Activated CD4-positive, alpha-beta T cell treated with anti-CD3 and anti-CD28 coated beads, Interleukin-2, amount 10 ng/mL, durations not matched to agents 7 days and 5 days (primary cell): ENCODE measurements around the gene OTUB2. TPM values are rescaled to one million over a fixed set of nuclear protein-coding genes. Genes with fewer than 3 reads are reported as not detected.

ENCODE experiments used
- CTCF ChIA-PET: fragments of 350-600 bp; sonication (Branson Sonifier 250); formaldehyde crosslinking; loops from one replicate; lab custom pipeline; 2021; ENCODE audit warnings: antibody characterized with exemption; lab: Charles Lee
- POLR2A ChIA-PET: fragments of 350-600 bp; sonication (Branson Sonifier 250); formaldehyde crosslinking; loops from one replicate; lab custom pipeline; 2021; ENCODE audit warnings: antibody characterized with exemption; lab: Charles Lee
- DNase-seq: peaks from one replicate; pipeline ENCODE4 v3.0.0-alpha.2; 2020
- H3K27ac Mint-ChIP-seq: one replicate; pipeline ENCODE4 v1.8.0; 2021; ENCODE audit warnings: mild to moderate bottlenecking, moderate library complexity, mixed read lengths
- H3K27me3 Mint-ChIP-seq: one replicate; pipeline ENCODE4 v1.8.0; 2021; ENCODE audit warnings: mixed read lengths
- H3K36me3 Mint-ChIP-seq: one replicate; pipeline ENCODE4 v1.8.0; 2021; ENCODE audit warnings: low read depth, mixed read lengths
- H3K4me1 Mint-ChIP-seq: one replicate; pipeline ENCODE4 v1.8.0; 2021; ENCODE audit warnings: mixed read lengths
- H3K4me3 Mint-ChIP-seq: one replicate; pipeline ENCODE4 v1.8.0; 2021; ENCODE audit warnings: mild to moderate bottlenecking, moderate library complexity, mixed read lengths
- H3K9me3 Mint-ChIP-seq: one replicate; pipeline ENCODE4 v1.8.0; 2021; ENCODE audit warnings: mixed read lengths
- total RNA-seq, 2 experiments: library from RNA; stranded (reverse); gene quantifications; one replicate each; pipeline ENCODE4 v1.2.3, GENCODE V29; 2021

The OTUB2 gene
- total RNA-seq, 2 experiments from 2014 or later: 2.3 to 2.4 TPM

DNA sequence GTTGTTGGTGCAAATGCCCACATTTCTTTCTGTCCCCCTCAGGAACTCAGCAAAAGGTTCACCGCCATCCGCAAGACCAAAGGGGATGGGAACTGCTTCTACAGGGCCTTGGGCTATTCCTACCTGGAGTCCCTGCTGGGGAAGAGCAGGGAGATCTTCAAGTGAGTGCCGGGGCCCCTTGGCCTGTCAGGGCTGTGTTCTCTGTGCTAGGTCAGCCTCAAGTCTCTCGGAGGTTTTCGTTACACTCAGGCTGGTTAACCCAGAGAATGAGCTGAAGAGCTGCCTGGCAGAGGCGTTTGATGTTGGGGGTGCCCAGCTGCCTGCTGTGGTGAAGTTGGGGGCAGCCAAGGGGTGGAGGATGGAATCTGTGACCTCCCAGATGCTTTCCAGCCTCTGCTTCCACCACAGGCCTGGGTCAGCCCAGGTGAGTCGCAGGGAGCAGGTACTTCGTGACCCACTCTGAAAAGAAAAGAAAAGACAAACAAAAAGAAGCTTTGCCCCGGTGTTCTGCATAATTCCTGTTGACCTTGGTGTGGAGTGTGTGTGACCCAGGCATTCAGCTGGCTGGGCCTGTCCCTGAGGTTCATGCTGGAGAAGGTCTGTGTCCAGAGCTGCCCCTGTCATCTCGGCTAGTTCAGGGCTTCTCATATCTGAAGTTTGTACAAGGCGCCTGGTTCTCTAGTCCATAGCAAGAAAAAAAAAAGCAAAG, 12.9 kb downstream of the OTUB2 start:
- H3K9me3 Mint-ChIP-seq: no peaks in the 10 kb centered on the region
- no peak overlapping the region for H3K4me3 Mint-ChIP-seq
- peaks cover 7% of the 10 kb centered on the region for H3K4me1 Mint-ChIP-seq
- H3K27ac Mint-ChIP-seq: no peak overlapping the region
- no peaks in the 10 kb centered on the region for H3K27me3 Mint-ChIP-seq
- ChIA-PET CTCF (interaction anchor here (1.1 to 1.8 kb wide), 3 partner anchors 13 to 141 kb away, joined by 3 to 6 read pairs (median 3); partner anchors contain the start of gene OTUB2), POLR2A (no interaction called here)
- peaks cover 5% of the 10 kb centered on the region for H3K36me3 Mint-ChIP-seq
- no peak for DNase-seq

GRCh38 chr14:94040247-94040646, 14.1 kb downstream of the OTUB2 start:
- POLR2A ChIA-PET: no interaction called here
- no peak overlapping the region for H3K27ac Mint-ChIP-seq

GRCh38 chr14:94040796-94041195, 14.7 kb downstream of the OTUB2 start:
- ChIA-PET POLR2A (no interaction called here), CTCF (no interaction called here)
- no peak overlapping the region for H3K27ac Mint-ChIP-seq
- DNase-seq: no peak
- peaks cover 8% of the 10 kb centered on the region for H3K36me3 Mint-ChIP-seq
- H3K9me3 Mint-ChIP-seq: no peaks in the 10 kb centered on the region
- no peaks in the 10 kb centered on the region for H3K27me3 Mint-ChIP-seq
- H3K4me3 Mint-ChIP-seq: no peak overlapping the region
- peaks cover 7% of the 10 kb centered on the region for H3K4me1 Mint-ChIP-seq

More at GRCh38 chr14:94040247-94040646, 14.1 kb downstream of the OTUB2 start:
- DNase-seq: no peak
- Mint-ChIP-seq H3K4me3 (no peak overlapping the region), H3K4me1 (peaks cover 7% of the 10 kb centered on the region), H3K27me3 (no peaks in the 10 kb centered on the region), H3K36me3 (peaks cover 7% of the 10 kb centered on the region), H3K9me3 (no peaks in the 10 kb centered on the region)
- CTCF ChIA-PET: interaction anchor here (1.1 to 1.8 kb wide), 2 partner anchors 14 to 96 kb away, joined by 3 to 6 read pairs; partner anchors contain the start of gene OTUB2

- H3K27me3 Mint-ChIP-seq: no peaks in the 10 kb centered on the region
- no peak overlapping the region for H3K4me3 Mint-ChIP-seq
- DNase-seq: no peak
- CTCF ChIA-PET: interaction anchor here (0.6 to 1.3 kb wide), 2 partner anchors 12 to 15 kb away, joined by 3 to 4 read pairs; no protein-coding TSS in a partner anchor
- POLR2A ChIA-PET: no interaction called here
- peaks cover 2% of the 10 kb centered on the region for H3K4me1 Mint-ChIP-seq
- no peak overlapping the region for H3K27ac Mint-ChIP-seq
- peaks cover 8% of the 10 kb centered on the region for H3K36me3 Mint-ChIP-seq
- H3K9me3 Mint-ChIP-seq: no peaks in the 10 kb centered on the region
These were observed 15.6 kb downstream of the OTUB2 start for GRCh38 chr14:94041551-94042346.

DNA sequence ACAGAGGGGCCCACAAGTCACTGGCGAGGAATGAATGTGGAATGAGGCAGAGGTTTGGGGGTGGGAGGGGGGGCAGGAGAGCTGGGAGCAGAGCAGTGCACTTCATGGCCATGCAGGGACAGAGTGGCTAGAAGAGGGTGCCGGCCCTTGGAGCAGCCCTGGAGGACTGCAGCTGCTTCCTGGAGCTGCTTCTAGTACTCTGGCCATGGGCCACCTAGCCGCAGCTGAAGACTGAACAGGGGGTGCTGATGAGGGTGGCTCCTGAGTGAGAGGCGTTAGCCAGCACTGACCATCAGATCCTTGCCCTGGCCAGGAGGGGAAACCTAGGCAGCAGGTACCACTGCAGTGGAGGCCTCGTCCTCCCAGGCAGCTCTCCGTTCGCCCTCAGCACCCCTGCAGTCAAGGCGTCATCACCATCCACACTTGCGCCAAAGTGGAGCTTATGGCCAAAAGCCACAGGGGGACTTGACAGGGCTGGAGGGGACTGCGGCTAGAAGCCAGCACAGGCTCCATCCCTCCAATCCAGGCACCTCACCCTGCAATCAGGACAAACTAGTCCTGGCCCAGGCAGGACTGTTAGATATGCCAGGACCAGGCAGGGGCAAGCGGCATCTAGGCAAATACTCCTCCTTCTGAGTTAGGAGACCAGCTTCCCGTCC, 16.4 kb downstream of the OTUB2 start:
- peaks cover 13% of the 10 kb centered on the region for H3K36me3 Mint-ChIP-seq
- no peaks in the 10 kb centered on the region for H3K9me3 Mint-ChIP-seq
- CTCF ChIA-PET: interaction anchor here (1.3 kb wide), 1 partner anchor 16 kb away, joined by 3 read pairs; no protein-coding TSS in a partner anchor
- no peak overlapping the region for H3K4me3 Mint-ChIP-seq
- no peaks in the 10 kb centered on the region for H3K27me3 Mint-ChIP-seq
- POLR2A ChIA-PET: no interaction called here
- H3K27ac Mint-ChIP-seq: peak overlapping the region; percentile 67
- DNase-seq: no peak
- no peaks in the 10 kb centered on the region for H3K4me1 Mint-ChIP-seq

GRCh38 chr14:94043111-94043755, 17.1 kb downstream of the OTUB2 start:
- Mint-ChIP-seq H3K27ac (peak overlapping the region; percentile 67), H3K4me3 (no peak overlapping the region), H3K27me3 (no peaks in the 10 kb centered on the region), H3K36me3 (peaks cover 16% of the 10 kb centered on the region), H3K9me3 (no peaks in the 10 kb centered on the region), H3K4me1 (no peaks in the 10 kb centered on the region)
- no peak for DNase-seq
- CTCF ChIA-PET: no interaction called here
- POLR2A ChIA-PET: no interaction called here

- DNase-seq: no peak
- Mint-ChIP-seq H3K9me3 (no peaks in the 10 kb centered on the region), H3K27ac (no peak overlapping the region), H3K36me3 (peaks cover 20% of the 10 kb centered on the region), H3K4me1 (no peaks in the 10 kb centered on the region), H3K27me3 (no peaks in the 10 kb centered on the region), H3K4me3 (no peak overlapping the region)
- POLR2A ChIA-PET: no interaction called here
- CTCF ChIA-PET: interaction anchor here (1.1 to 1.7 kb wide), 2 partner anchors 7 to 8 kb away, joined by 3 to 4 read pairs; no protein-coding TSS in a partner anchor
These were observed 17.8 kb downstream of the OTUB2 start for GRCh38 chr14:94043756-94044475.

DNA sequence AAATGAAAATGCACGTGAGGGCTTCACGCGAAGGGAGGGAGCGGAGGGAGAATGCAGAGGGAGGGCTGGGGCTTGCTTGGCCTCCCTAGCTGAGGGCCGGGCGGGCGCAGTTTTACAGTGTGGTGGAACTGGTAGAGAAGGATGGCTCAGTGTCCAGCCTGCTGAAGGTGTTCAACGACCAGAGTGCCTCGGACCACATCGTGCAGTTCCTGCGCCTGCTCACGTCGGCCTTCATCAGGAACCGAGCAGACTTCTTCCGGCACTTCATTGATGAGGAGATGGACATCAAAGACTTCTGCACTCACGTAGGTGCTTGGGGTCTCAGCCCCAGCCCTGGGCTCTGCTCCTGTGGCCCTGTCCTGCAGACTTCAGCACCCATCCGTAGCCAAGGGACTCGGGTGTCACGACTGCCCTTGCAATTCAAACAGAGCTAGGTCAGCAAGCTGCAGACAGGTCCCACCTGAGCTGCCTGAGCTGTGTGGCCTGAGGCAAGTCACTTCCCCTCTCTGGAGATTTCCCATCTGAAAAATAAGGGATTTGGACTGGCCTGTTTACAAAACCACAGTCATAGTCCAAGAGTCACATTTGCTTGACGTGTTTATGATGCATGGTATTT, 18.4 kb downstream of the OTUB2 start:
- POLR2A ChIA-PET: no interaction called here
- H3K27ac Mint-ChIP-seq: no peak overlapping the region
- no peaks in the 10 kb centered on the region for H3K27me3 Mint-ChIP-seq
- H3K4me1 Mint-ChIP-seq: no peaks in the 10 kb centered on the region
- peaks cover 20% of the 10 kb centered on the region for H3K36me3 Mint-ChIP-seq
- H3K4me3 Mint-ChIP-seq: no peak overlapping the region
- no peak for DNase-seq
- H3K9me3 Mint-ChIP-seq: no peaks in the 10 kb centered on the region
- CTCF ChIA-PET: interaction anchor here (1.1 to 1.7 kb wide), 2 partner anchors 8 to 9 kb away, joined by 3 to 4 read pairs; no protein-coding TSS in a partner anchor

GRCh38 chr14:94045101-94045500, 19.0 kb downstream of the OTUB2 start:
- DNase-seq: no peak
- Mint-ChIP-seq H3K27ac (no peak overlapping the region), H3K4me1 (no peaks in the 10 kb centered on the region), H3K9me3 (no peaks in the 10 kb centered on the region), H3K4me3 (no peak overlapping the region), H3K36me3 (peaks cover 24% of the 10 kb centered on the region), H3K27me3 (no peaks in the 10 kb centered on the region)
- ChIA-PET CTCF (interaction anchor here (1.1 to 1.7 kb wide), 2 partner anchors 9 to 10 kb away, joined by 3 to 4 read pairs; no protein-coding TSS in a partner anchor), POLR2A (no interaction called here)

- ChIA-PET CTCF (interaction anchor here (0.9 to 1.7 kb wide), 3 partner anchors 10 to 91 kb away, joined by 3 to 5 read pairs (median 4); no protein-coding TSS in a partner anchor), POLR2A (no interaction called here)
- Mint-ChIP-seq H3K36me3 (peaks cover 27% of the 10 kb centered on the region), H3K4me3 (no peak overlapping the region), H3K27ac (no peak overlapping the region), H3K27me3 (no peaks in the 10 kb centered on the region), H3K4me1 (no peaks in the 10 kb centered on the region), H3K9me3 (no peaks in the 10 kb centered on the region)
- DNase-seq: no peak
These were observed 19.6 kb downstream of the OTUB2 start for GRCh38 chr14:94045563-94046345.
